NT2/D1 (cell line): Measurements from ENCODE around the gene SLC25A33.

ENCODE experiments used
- SUZ12 ChIP-seq: IDR thresholded peaks from 2 replicates; pipeline ENCODE4 v1.6.1; 2011; ENCODE audit not compliant: insufficient read length, insufficient read depth; ENCODE audit errors: extremely low read depth
- YY1 ChIP-seq: IDR thresholded peaks from 2 replicates; pipeline ENCODE4 v1.6.1; 2011; ENCODE audit not compliant: insufficient read length, insufficient read depth
- ZNF274 ChIP-seq: IDR thresholded peaks from 2 replicates; pipeline ENCODE4 v1.6.1; 2011; ENCODE audit warnings: mild to moderate bottlenecking, low read depth, low read length

DNA sequence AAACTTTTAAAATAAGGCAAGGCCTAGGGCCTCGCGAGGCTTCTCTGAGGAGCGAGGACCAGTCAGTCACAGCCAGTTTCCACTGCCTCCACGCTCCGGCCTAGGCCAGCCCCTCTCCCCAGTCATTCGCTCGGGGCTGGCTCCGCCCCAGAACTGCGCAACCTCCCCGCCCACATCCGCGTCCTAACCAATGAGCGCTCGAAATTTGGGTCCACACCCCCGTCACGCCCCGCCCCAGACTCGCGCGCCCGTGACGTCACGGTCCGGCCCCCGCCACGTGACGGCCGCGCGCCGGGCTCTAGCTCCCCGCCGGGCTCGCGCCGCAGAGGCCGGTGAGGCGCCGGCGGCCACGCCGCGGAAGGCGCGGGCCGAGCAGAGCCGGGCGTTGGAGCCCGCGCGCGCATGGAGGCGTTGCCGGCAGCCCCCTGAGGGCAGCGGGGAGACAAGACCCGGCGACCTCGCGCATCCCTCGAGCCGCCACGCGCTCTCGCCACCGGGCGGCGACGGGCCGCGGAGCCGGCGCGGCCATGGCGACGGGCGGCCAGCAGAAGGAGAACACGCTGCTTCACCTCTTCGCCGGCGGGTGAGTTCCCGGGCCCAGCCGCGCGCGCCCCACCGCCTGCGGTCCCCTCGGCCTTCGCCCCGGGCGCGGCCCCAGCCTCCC is at the start of gene SLC25A33:
- TF ChIP-seq SUZ12 (no peak), ZNF274 (no peak), YY1 (no peak)
